Kidney capillary endothelial cell (primary cell): ENCODE data around the gene TMEM62.

ENCODE experiments used
- DNase-seq: peaks from one replicate; pipeline ENCODE4 v3.0.0-alpha.2; 2018; ENCODE audit warnings: low spot score

TMEM62 gene

GRCh38 chr15:43133430-43134156 is at the start of gene TMEM62:
Gene TMEM62 (plus strand): TSS chr15:43133586. CDS start chr15:43133803, 217 bp downstream.
- DNase-seq, result peak; percentile 52

GRCh38 chr15:43085921-43086320 is 47.5 kb upstream of the TMEM62 start:
- DNase-seq, result no peak

DNA sequence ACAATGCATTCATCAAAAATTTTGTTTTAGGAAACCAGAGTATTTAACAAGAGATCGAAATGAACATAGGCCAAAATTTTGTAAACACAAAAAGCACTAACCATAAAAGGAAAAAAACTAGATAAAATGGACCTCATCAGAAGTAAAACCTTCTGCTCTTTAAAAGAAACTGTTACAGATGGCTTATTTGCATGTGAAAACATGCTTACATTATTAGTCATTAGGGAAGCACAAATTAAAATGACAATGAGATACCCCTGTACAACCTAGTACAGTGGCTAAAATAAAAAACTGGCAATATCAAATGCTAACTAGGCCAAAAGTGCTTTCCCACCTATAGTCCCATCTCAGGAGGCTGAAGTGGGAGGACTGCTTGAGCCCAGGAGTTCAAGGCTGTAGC is 46.8 kb upstream of the TMEM62 start:
- DNase-seq, result no peak

- DNase-seq, result no peak
Measured at GRCh38 chr15:43091859-43092258, 41.5 kb upstream of the TMEM62 start.

DNA sequence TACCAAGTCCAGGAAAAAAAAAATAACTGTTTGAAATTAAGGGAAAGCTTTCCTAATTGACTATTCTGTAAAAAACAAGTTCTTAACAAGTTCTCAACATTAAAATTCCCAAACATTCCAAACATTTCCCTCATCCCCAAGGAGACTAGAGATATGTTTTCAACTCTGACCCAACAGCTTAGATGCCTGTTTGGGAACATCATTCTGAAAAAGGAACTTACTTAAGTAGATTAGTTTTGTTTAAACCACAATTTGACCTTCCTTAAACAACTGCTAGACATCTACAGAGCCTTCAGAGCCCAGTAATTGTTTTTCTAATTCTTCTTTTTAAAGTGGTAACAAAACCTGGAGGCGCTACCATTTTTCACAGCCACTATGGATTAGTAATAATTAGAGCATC is 40.4 kb upstream of the TMEM62 start:
- no peak for DNase-seq

DNA sequence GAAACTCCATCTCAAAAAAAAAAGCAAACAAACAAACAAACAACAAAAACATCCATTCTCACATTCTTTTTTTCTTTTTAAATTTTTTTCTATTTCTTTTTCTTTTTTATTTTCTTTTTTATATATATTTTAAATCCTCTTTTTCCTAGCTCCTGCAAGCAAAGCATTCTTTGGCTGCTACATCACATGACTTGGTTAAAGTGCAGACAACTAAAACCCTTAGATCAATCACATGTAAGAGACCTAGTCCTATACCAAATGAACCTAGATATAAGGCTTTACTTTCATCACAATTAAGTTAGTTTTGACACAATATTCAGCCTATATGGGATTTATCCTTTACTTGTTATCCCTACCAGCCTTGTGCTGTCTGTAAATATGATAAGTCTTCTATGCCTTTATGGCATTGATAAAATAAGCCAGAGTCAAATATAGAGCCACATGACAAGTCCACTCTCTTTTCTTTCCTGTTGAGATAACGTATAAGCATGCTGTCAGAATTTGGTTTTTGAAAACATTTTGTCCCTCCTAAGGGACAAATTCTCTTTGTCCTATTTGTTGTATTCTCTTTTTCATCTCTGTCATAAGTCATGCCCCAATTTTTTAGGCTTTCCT is 38.9 kb upstream of the TMEM62 start:
- DNase-seq, result no peak

DNA sequence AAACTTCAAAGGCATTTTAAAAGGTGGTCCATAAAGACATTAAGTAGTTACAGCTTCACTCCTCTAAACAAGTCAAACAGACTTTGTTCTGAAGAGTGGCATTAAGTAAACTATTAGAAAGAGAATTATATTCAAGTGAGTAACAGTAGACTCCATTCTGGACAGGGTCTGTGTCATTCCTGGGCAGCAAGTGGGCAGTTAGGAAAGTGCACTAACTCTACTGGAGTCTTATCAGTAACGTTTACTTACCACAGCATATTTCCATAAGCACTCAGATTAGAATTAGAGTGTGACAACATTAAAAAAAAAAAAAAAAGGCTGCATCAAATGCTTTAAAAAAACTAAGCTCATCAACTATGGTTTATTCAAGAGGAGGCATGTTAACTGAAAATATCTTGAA is 38.1 kb upstream of the TMEM62 start:
- DNase-seq, result no peak

DNA sequence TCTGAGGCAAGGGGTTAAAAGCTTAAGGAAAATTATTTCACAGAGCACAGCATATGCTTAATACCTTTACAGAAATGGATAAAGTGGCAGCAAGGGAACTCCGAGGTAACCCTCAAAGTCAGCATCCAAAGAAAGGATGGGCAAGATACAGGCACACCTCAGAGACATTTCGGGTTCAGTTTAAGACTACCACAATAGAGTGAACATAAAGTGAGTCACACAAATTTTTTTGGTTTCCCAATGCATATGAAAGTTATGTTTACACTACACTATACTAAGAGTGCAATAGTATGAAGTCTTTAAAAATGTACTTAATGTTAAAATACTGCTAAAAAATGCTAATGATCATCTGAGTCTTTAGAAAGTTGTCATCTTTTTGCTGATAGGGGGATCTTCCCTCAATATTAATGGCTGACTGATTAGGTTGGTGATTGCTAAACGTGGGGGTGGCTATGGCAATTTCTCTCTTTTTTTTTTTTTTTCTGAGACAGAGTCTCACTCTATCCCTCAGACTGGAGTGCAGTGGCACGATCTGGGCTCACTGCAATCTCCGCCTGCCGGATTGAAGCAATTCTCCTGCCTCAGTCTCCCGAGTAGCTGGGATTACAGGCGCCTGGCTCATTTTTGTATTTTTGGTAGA is 37.6 kb upstream of the TMEM62 start:
- DNase-seq, result no peak

- no peak for DNase-seq
Measured at GRCh38 chr15:43096411-43096810, 37.0 kb upstream of the TMEM62 start.

DNA sequence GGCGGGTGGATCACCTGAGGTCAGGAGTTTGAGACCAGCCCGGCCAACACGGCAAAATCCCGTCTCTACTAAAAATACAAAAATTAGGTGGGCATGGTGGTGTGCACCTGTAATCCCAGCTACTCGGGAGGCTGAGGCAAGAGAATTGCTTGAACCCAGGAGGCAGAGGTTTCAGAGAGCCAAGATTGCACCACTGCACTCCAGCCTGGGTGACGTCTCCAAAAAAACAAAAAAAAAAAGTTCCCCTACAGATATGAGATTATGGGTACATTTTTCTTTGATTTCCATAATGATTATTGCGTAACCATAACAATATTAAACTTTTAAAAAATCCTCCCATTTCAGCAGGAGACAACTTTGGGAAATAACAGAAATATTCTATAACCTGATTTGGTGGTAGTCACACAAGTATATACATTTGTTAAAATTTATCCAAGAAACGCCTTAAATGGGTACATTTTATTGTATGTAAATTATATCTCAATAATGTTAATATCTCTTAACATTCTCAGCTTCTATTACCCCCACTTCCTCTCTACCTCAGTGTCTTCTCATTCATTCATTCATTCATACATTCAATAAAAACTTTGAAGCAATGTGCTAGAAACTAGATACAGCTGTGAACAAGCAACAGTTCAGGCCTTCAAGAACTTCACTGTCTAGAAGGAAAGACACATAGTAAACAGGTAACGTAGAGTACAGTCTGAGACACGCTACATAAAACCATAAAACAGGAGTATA is 34.1 kb upstream of the TMEM62 start:
- DNase-seq, result no peak

- DNase-seq, result no peak
Measured at GRCh38 chr15:43100971-43101370, 32.4 kb upstream of the TMEM62 start.

- no peak for DNase-seq
Measured at GRCh38 chr15:43102187-43102586, 31.2 kb upstream of the TMEM62 start.

DNA sequence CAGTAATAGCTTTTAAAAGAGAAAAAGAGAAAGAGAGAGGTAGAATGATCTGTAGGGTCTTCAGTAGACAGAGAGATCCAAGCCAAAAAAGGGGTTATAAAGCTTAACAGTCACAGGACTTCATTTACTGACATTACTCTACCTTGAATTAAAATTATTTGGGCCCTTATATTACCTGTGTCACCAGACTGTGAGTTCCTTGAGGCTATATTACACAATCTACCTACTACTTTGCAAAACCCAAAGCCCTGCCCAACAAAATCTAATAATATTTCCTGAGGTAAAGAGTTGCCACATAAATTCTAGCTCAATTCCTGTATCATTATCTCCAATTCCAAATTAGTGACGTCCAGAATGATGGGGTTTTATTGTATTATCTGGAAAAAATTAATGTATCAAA is 29.5 kb upstream of the TMEM62 start:
- no peak for DNase-seq

DNA sequence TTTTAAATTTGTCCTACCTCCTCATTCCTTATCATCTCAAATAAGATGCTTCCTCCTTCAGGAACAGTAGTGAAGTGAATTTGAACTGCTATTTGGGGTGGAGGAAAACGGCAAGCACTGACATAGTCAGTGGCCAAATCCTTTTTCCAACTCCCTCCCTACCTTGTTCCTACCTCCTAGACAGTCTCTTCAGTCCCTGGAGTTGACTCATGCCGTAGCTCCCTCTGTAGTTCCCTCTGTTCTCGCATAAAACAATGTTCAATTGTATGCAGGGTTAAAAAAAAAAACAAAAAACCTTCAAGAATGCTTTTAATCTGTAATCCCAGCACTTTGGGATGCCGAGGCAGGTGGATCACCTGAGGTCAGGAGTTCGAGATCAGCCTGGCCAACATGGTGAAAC is 29.0 kb upstream of the TMEM62 start:
- DNase-seq, result no peak

GRCh38 chr15:43105077-43105736 is 28.2 kb upstream of the TMEM62 start:
- no peak for DNase-seq

- DNase-seq, result peak; percentile 93
Measured at GRCh38 chr15:43105778-43106485, 27.5 kb upstream of the TMEM62 start, which contains the start of gene UBR1. Gene UBR1 (minus strand): TSS chr15:43106038. CDS start chr15:43106022, 16 bp downstream.

DNA sequence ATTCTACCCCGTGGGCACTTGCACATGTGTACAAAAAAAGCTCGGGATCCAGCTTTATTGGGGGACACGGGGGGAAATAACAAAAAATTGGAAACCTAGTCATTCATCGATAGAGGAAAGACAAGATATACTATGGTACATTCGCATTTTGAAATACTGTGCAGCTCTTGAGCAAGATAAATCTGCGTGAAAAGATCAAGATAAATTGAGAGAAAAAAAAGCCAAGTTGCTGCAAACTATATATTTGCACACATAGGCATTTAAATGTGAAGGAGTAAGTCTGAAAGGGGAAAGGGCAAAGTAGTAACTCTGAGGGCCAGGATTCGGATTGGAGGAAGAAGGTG is 26.9 kb upstream of the TMEM62 start:
- no peak for DNase-seq

GRCh38 chr15:43107751-43108150 is 25.6 kb upstream of the TMEM62 start:
- no peak for DNase-seq

GRCh38 chr15:43111354-43111753 is 22.0 kb upstream of the TMEM62 start:
- no peak for DNase-seq

DNA sequence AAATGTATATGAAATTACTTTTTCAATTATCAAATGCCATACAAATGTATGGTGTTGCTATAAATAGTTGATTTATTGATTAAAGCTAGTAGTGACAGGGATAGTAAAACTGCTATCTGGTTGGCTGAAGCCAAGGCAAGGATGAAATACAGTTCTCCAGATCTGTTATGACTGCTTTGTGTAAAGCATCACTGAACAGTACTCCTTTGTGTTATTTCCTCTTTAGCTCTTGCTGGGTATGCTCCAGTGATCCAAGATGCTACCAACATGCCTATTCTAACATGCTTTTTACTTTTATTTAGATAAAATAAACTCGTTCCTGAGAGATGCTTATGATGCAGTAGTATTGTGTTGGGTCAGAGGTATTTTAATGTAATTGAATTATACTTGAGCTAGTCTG is 15.1 kb upstream of the TMEM62 start:
- DNase-seq, result no peak

- DNase-seq, result no peak
Measured at GRCh38 chr15:43118829-43119228, 14.6 kb upstream of the TMEM62 start.

DNA sequence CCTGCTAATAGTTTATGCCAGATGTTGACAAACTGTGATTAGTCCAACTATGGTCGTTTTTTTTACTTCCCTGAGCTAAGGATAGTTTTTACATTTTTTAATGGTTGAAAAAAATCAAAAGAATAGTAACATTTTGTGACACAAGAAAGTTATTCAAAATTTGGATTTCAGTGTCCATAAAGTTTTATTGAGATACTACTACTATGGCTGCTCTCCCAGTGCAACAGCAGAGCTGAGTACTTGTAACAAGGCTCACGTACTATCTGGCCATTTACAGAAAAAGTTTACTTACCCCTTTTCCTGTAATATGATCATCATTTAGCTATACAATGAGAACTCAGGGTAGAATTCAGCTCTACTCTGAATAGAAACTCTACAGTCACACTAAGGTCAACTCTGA is 11.5 kb upstream of the TMEM62 start:
- no peak for DNase-seq
